ENCODE measurements around the gene TBC1D22A. TPM values are rescaled to one million over a fixed set of nuclear protein-coding genes. Genes with fewer than 3 reads are reported as not detected.
"Not testable (repeated sequence)": the region's sequence is repeated elsewhere in the genome, so short reads cannot be mapped to it uniquely, and the experiment has no call there.

The TBC1D22A gene
- total RNA-seq, 2 donors from 2014 or later = 15.8 to 17.4 TPM

- intact Hi-C loops (cut with DNase I) = no loop called here
- ATAC-seq (no peak), DNase-seq (no peak)
These were observed 282.5 kb downstream of the TBC1D22A start for GRCh38 chr22:47044722-47045535.

DNA sequence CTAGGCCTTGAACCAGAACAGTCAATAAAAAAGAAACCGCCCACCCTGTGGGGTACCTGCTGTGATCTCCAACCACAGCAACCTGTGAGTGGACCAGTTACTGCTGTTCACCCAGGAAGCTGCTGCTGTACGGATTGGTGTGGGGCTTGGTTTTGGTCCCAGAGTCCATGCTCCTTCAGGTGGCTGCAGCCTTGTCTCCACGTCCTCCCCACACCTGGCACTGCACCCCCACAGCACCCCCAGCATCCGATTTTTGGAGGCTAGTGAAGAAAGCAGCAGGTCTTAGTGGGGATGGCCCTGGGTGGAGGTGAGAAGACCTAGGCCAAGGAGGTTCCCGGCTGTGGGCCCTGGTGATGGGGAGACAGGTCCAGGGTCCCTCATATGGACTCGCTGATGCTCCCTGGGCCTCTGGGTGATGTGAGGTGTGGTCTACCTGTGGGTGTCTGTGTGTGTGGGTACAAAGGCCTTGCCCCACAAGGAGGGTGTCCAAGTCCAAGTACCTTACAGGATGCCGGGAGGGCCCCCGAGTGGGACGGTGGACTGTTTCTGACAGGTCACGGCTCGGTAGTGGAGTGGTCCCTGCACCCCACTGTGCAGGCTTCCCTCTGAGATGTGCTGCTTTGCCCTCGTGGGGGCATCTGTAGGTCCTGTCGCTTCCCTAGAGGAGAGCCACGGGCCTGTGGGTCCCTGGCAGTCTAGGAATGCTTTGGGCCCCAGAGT, 283.4 kb downstream of the TBC1D22A start:
- intact Hi-C loops (cut with DNase I) = no loop called here
- no peak for ATAC-seq
- no peak for DNase-seq

DNA sequence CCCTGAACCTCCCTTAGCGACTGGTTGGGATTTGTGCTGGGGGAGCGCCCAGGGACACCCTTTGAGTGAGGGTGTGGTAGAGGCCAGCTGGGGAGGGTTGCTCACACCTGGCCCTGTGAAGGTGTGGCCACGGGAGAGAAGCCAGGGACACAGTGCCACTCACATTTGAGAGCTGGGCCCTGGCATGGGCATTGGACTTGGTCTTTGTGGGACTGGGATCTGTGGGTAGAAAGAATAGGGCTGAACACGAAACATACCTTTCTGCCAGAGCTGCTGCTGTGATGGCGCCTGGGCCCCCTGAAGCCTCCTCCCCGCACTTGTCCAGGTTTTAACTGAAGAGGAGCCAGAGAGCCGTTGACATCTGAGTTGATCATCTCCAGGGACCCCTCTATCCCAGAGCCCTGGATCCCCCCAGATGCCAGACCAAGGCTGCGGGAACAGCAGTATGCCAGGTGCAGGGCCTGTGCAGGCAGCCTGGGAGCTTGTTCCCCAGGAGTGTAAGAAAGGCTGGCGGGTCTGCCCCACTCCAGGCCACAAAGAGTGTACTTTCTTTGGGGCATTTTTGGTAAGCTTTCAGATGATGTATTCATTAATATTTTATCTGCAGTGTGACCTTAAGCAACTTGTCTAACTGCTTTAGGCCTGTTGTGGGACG, 284.1 kb downstream of the TBC1D22A start:
- intact Hi-C loops (cut with DNase I) = no loop called here
- DNase-seq = no peak
- ATAC-seq = no peak

DNA sequence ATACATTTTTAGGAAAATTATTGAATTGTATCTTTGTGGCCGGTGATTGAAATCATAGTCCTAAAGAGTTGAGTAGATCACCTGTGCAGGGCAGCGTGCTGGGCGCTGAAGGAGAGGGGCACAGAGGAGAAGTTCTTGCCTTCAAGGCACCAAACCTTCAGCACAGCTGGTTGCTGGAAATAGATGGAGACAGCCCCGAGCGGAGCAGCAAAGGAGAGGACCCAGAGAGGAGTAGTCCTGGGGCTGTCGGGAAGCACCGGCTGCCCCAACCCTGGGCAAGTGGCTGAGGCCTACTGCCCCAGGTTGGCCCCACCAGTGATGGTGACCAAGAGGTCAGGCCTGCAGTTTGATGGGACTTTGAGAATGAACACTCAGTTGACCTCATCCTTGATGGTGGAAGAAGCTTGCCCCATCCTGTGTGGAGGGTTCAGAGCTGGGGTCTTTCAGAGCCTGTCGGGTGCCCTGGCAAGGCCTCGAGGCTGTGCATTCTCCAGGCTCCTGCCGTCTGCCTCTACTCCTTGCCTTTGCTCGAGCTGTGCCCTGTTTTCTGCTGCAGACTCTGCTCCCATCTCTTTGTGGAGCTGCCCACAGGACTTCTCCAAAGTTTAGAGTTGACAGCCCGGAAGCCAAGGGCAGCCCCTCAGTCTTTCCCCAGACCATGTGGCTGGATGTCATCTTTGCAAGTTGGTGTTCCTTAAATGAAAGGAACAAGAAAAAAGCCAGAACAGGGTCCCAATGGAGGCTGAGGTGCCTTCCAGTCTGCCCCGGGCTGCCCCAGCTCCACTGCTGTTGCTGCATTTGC, 285.1 kb downstream of the TBC1D22A start:
- intact Hi-C loops (cut with DNase I) = no loop called here
- ATAC-seq = no peak
- no peak for DNase-seq

DNA sequence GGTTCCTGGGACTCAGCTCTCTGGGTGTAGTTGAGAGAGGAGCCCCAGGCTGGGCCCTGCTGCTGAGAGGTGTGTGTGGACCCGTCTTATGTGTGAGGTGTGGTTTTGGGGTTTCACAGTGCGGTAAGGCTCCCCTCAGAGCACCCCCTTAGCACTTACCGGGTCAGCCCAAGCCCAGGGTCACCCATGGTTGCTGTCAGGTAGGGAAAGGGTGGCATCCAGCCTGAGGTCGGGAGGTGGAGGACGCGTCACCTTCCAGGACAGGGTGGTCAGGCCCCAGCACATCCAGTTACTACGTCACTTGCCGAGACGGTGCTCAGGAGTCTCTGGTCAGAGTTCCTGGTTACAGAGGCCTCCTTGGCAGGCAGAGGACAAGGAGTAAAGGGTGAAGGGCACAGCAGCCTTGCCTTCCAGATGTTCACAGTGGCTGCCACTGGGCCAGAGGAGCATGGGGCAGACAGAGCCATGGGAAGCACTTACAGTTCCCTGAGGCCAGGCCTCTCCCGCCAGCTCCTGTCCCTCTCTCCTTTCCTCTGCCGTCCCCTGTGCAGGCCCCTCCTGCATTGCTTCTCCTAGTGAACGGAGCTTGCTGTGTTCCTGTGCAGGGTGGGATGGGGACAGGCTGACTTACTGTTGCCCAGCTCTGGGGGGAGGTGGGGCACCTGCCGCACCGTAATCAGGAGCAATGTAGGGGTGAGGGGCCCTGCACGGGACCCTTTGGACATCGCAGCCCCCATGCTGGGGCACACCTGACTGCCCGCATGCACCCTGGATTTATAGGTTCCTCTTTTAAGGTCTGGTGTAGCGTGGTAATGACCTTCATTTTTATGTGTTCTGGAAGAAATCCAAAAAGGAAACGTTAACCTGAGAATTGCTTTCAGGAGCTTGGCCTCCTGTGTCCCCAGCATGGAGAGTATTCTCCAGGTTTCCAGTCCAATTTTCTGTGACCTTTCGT, 285.9 kb downstream of the TBC1D22A start:
- ATAC-seq (no peak), DNase-seq (no peak)
- intact Hi-C loops (cut with DNase I) = no loop called here

DNA sequence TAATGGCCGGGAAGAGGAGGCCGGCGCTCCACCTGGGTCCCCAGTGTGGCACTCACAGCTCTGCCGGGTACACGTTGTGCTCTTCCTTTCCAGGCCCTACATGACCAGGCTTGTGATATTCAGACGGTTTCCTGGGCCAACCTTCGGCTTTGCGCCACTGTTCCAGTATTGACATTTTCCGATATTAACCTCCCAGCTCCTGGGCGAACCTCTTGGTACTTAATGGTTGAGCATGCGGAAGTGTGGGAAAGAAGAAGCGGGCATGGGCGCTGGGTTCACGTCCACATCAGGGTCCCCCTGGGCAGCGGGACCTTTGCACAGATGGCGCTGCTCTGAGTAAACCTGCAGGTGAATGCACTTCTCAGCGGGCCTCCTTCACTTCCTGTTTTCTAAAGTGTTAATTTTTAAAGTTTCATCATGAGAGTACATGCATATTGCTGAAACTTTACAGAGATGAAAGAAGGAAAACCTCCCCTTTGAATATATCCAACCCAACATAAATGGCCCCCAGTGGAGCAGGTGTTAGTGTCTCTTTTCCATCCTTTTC, 286.7 kb downstream of the TBC1D22A start:
- ATAC-seq (no peak), DNase-seq (no peak)
- intact Hi-C loops (cut with DNase I) = no loop called here

DNA sequence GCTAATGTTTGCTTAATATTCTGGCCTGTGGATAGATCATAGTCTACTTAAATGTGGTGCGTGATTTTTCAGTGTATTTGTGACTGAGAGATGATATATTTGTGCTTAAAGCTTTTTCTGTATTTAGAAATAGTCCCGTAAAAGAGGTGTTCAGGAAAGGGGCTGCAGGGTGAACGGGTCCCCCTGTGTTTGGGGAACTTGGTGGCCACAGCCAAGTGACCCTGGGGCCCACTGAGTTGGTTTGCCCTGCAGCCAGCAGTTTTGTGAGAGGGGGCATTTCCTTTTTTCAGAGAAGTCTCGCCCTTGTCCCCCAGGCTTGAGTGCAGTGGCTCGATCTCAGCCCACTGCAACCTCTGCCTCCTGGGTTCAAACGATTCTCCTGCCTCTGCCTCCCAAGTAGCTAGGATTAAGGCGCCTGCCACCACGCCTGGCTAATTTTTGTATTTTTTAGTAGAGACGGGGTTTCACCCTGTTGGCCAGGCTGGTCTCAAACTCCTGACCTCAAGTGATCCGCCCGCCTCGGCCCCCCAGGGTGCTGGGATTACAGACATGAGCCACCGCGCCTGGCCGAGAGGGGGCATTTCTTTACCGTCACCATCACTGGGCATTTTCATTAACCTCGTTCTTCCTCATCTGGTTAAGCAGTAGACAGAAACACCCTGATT, 287.4 kb downstream of the TBC1D22A start:
- ATAC-seq; intact Hi-C loops (cut with DNase I); DNase-seq: not testable (repeated sequence)

DNA sequence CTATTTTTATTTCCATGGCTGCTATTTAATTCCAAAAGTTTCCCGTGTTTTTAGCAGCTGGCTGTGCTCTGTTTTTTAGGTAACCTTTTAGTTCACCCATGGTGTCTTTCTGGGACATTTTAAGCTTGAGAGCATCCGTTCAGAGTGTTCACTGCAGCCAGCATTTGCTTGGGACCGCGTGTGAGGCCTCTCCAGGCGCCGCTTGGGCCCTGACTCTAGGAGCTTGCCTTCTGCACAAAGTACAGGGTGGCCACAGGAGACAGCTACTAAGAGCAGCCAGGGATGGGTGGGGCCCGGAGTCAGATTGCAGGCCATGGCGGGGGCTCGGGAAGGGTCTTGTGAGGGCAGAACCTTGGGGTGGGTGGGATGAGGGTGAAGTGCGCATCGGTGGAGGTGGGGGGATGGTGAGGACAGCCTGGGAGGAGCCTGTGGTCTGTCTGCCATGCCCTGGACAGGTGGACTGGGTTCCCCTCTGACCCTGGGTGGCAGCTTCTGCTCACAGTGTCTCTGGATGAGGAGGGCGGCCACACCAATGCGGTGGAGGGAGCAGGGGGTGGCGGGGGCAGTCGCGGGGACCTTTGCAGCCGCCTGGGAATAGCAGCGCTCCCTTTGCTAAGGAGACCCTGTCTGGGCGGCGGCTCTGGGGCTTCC, 288.1 kb downstream of the TBC1D22A start:
- intact Hi-C loops (cut with DNase I) = no loop called here
- ATAC-seq (no peak), DNase-seq (no peak)

GRCh38 chr22:47051441-47052071, 289.1 kb downstream of the TBC1D22A start:
- DNase-seq = no peak
- intact Hi-C loops (cut with DNase I) = no loop called here
- no peak for ATAC-seq

DNA sequence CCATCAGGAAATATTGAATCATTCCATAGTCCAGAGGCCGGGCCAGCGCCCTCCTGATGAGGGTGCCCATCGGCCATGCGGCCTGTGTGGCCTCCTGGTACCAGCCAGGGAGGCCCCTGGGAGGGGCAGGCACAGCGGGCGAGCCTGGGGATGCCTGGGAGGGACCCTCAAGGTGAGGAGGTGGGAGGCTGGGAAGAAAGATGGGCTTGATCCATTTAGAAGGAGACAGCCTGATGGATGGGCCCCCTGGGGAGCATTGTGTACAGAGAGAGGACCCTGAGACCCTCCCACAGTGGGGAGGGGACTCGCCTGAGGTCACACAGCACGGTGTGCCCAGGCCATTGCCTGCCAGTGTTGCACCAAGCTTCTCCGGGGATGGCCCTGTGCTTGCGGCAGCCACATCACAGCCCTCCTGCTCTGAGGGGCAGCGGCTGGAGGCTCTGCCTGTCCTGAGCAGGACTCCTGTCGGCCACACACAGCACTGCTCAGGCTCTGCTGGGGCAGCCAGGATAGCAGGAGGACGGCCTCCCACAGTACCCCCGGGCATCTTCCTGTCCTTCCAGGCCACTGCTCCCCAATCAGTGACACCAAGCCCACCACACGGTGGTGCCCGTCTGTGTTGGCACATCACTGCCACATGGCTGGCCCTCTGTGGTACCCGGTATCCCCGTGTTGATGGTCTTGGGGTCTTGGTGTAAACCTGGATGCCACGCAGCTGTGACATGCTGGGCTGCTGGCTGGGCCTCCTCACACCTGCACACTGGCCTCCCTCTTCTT, 290.0 kb downstream of the TBC1D22A start:
- DNase-seq (no peak), ATAC-seq (no peak)
- intact Hi-C loops (cut with DNase I) = no loop called here

DNA sequence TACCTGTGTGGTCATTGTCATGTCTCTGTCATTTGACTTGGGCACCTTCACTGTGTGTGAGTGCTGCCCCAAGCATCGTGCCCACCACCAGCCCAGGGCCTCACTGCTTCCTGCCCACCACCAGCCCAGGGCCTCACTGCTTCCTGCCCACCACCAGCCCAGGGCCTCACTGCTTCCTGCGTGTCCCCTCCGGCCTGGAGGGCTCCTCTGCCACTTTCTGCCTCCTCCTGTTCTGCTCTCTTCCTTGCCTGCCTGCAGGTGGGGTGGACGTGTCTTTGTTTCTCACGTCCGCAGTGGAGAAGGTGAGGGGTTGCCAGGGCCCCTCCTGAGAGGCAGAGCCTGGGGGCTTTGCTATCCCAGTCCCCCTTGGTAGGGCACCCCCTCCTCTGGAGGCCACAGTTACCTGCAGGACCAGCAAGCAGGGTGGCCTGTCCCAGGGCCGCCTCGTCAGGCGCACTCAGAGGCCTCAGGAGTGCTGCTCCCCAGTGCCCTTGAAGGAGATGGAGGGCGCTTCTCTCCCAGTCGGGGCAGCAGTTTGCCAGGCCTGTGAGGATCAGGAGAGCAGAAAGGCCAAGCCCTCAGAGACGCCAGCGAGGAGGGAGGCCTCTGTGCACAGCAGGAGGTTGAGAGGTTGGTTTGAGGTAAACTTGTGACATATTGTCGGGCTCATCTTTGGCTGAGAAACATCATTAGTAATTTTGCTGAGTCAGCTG, 290.7 kb downstream of the TBC1D22A start:
- intact Hi-C loops (cut with DNase I) = no loop called here
- DNase-seq = no peak
- ATAC-seq = no peak

GRCh38 chr22:47053726-47054141, 291.3 kb downstream of the TBC1D22A start:
- ATAC-seq = no peak
- intact Hi-C loops (cut with DNase I) = no loop called here
- DNase-seq = no peak

- ATAC-seq (no peak), DNase-seq (no peak)
These were observed 292.0 kb downstream of the TBC1D22A start for GRCh38 chr22:47054231-47055072.

GRCh38 chr22:47055073-47055355, 292.6 kb downstream of the TBC1D22A start:
- ATAC-seq (no peak), DNase-seq (no peak)
- intact Hi-C loops (cut with DNase I) = no loop called here

More at GRCh38 chr22:47054231-47055072, 292.0 kb downstream of the TBC1D22A start:
- intact Hi-C loops (cut with DNase I) = no loop called here

Measured in left cardiac atrium (tissue), 4 donors.